ENCODE data around the gene CHRDL2. TPM values are rescaled to one million over a fixed set of nuclear protein-coding genes. Genes with fewer than 3 reads are reported as not detected.

The CHRDL2 gene
- total and polyA plus RNA-seq, 3 experiments from 2014 or later: not detected

- H3K4me1 Mint-ChIP-seq: peaks cover 13 to 45% (median 23%) of the 10 kb centered on the region in 3 donors
These were observed 13.1 kb upstream of the CHRDL2 start for GRCh38 chr11:74744277-74744676.

GRCh38 chr11:74743640-74744039, 12.4 kb upstream of the CHRDL2 start:
- peaks cover 0 to 1% (median 0%) of the 10 kb centered on the region in 3 donors for H3K36me3 Mint-ChIP-seq
- Histone ChIP-seq H3K4me1 (ENCODE audit: insufficient read depth, low read length) (peaks cover 11% of the 10 kb centered on the region), H3K4me3 (ENCODE audit: low read length) (no peak overlapping the region), H3K36me3 (ENCODE audit: insufficient read depth, low read length) (no peaks in the 10 kb centered on the region), H3K27ac (ENCODE audit: low read depth, low read length) (no peak overlapping the region), H3K27me3 (ENCODE audit: insufficient read depth, low read length, poor library complexity, severe bottlenecking) (no peaks in the 10 kb centered on the region), H3K9me3 (ENCODE audit: low read length) (no peaks in the 10 kb centered on the region)
- peaks cover 13 to 45% (median 25%) of the 10 kb centered on the region in 3 donors for H3K4me1 Mint-ChIP-seq
- DNase-seq: no peak
- H3K27me3 Mint-ChIP-seq: peaks cover 4 to 10% of the 10 kb centered on the region in 2 donors
- CTCF ChIA-PET: interaction anchor here (1.1 to 1.7 kb wide), 5 partner anchors 9 to 41 kb away, joined by 3 to 6 read pairs (median 4); no protein-coding TSS in a partner anchor
- POLR2A ChIA-PET: no interaction called here
- peak overlapping the region in 1 of 7 donors; percentile 8 for H3K4me3 Mint-ChIP-seq
- no peaks in the 10 kb centered on the region for H3K9me3 Mint-ChIP-seq
- H3K27ac Mint-ChIP-seq: peak overlapping the region in 1 of 8 donors; percentile 18

More at GRCh38 chr11:74744277-74744676, 13.1 kb upstream of the CHRDL2 start:
- Histone ChIP-seq H3K27ac (ENCODE audit: low read depth, low read length) (no peak overlapping the region), H3K9me3 (ENCODE audit: low read length) (no peaks in the 10 kb centered on the region), H3K4me3 (ENCODE audit: low read length) (no peak overlapping the region), H3K27me3 (ENCODE audit: insufficient read depth, low read length, poor library complexity, severe bottlenecking) (no peaks in the 10 kb centered on the region), H3K4me1 (ENCODE audit: insufficient read depth, low read length) (peaks cover 11% of the 10 kb centered on the region), H3K36me3 (ENCODE audit: insufficient read depth, low read length) (no peaks in the 10 kb centered on the region)
- Mint-ChIP-seq H3K27ac (peak overlapping the region in 1 of 8 donors; percentile 21), H3K9me3 (no peaks in the 10 kb centered on the region), H3K27me3 (peaks cover 3 to 4% of the 10 kb centered on the region in 2 donors), H3K4me3 (no peak overlapping the region), H3K36me3 (peaks cover 0 to 3% (median 0%) of the 10 kb centered on the region in 3 donors)
- ChIA-PET POLR2A (no interaction called here), CTCF (interaction anchor here (0.8 to 1.7 kb wide), 6 partner anchors 10 to 42 kb away, joined by 3 to 6 read pairs (median 4); no protein-coding TSS in a partner anchor)
- no peak for DNase-seq

- Mint-ChIP-seq H3K9me3 (no peaks in the 10 kb centered on the region), H3K27ac (no peak overlapping the region), H3K36me3 (no peaks in the 10 kb centered on the region), H3K4me1 (peaks cover 3 to 29% (median 10%) of the 10 kb centered on the region in 3 donors), H3K27me3 (peaks cover 4 to 20% of the 10 kb centered on the region in 2 donors), H3K4me3 (no peak overlapping the region)
- H3K9me3 ChIP-seq (ENCODE audit: low read length): no peaks in the 10 kb centered on the region
- no peaks in the 10 kb centered on the region for H3K4me1 ChIP-seq (ENCODE audit: insufficient read depth, low read length)
- ChIA-PET POLR2A (no interaction called here), CTCF (no interaction called here)
- H3K36me3 ChIP-seq (ENCODE audit: insufficient read depth, low read length): no peaks in the 10 kb centered on the region
- DNase-seq: no peak
- H3K27ac ChIP-seq (ENCODE audit: low read depth, low read length): no peak overlapping the region
- H3K4me3 ChIP-seq (ENCODE audit: low read length): no peak overlapping the region
- H3K27me3 ChIP-seq (ENCODE audit: insufficient read depth, low read length, poor library complexity, severe bottlenecking): no peaks in the 10 kb centered on the region
These were observed 10.8 kb upstream of the CHRDL2 start for GRCh38 chr11:74742070-74742469.

GRCh38 chr11:74739546-74740270, 8.5 kb upstream of the CHRDL2 start:
- peak; percentile 20 to 64 (median 34) for DNase-seq
- no peak overlapping the region for H3K4me3 ChIP-seq (ENCODE audit: low read length)
- H3K36me3 ChIP-seq (ENCODE audit: insufficient read depth, low read length): no peaks in the 10 kb centered on the region
- Mint-ChIP-seq H3K27me3 (peaks cover 15 to 37% of the 10 kb centered on the region in 2 donors), H3K36me3 (no peaks in the 10 kb centered on the region), H3K27ac (no peak overlapping the region), H3K4me1 (peaks cover 3 to 22% (median 10%) of the 10 kb centered on the region in 3 donors), H3K4me3 (no peak overlapping the region), H3K9me3 (no peaks in the 10 kb centered on the region)
- no peaks in the 10 kb centered on the region for H3K27me3 ChIP-seq (ENCODE audit: insufficient read depth, low read length, poor library complexity, severe bottlenecking)
- CTCF ChIA-PET: interaction anchor here (0.6 to 3.1 kb wide), 10 partner anchors 9 to 80 kb away, joined by 3 to 22 read pairs (median 5); partner anchors contain the start of gene RNF169
- POLR2A ChIA-PET: interaction anchor here (0.6 to 1.3 kb wide), 2 partner anchors 9 to 14 kb away, joined by 3 to 6 read pairs; partner anchors contain the start of gene RNF169
- H3K27ac ChIP-seq (ENCODE audit: low read depth, low read length): no peak overlapping the region
- no peaks in the 10 kb centered on the region for H3K9me3 ChIP-seq (ENCODE audit: low read length)
- no peaks in the 10 kb centered on the region for H3K4me1 ChIP-seq (ENCODE audit: insufficient read depth, low read length)

- ChIA-PET CTCF (interaction anchor here (0.9 kb wide), 1 partner anchor 9 kb away, joined by 4 read pairs; no protein-coding TSS in a partner anchor), POLR2A (no interaction called here)
- H3K36me3 ChIP-seq (ENCODE audit: insufficient read depth, low read length): no peaks in the 10 kb centered on the region
- no peaks in the 10 kb centered on the region for H3K4me1 ChIP-seq (ENCODE audit: insufficient read depth, low read length)
- H3K4me1 Mint-ChIP-seq: peaks cover 9 to 18% (median 15%) of the 10 kb centered on the region in 3 donors
- no peak for DNase-seq
- no peak overlapping the region for H3K4me3 Mint-ChIP-seq
- peaks cover 32 to 65% of the 10 kb centered on the region in 2 donors for H3K27me3 Mint-ChIP-seq
- no peak overlapping the region for H3K27ac ChIP-seq (ENCODE audit: low read depth, low read length)
- no peaks in the 10 kb centered on the region for H3K36me3 Mint-ChIP-seq
- H3K9me3 Mint-ChIP-seq: no peaks in the 10 kb centered on the region
- no peaks in the 10 kb centered on the region for H3K9me3 ChIP-seq (ENCODE audit: low read length)
- H3K27ac Mint-ChIP-seq: no peak overlapping the region
- no peak overlapping the region for H3K4me3 ChIP-seq (ENCODE audit: low read length)
- peaks cover 13% of the 10 kb centered on the region for H3K27me3 ChIP-seq (ENCODE audit: insufficient read depth, low read length, poor library complexity, severe bottlenecking)
These were observed 4.8 kb upstream of the CHRDL2 start for GRCh38 chr11:74736031-74736430.

- H3K36me3 ChIP-seq (ENCODE audit: insufficient read depth, low read length): no peaks in the 10 kb centered on the region
- Mint-ChIP-seq H3K27ac (no peak overlapping the region), H3K9me3 (no peaks in the 10 kb centered on the region), H3K4me1 (peaks cover 9 to 23% (median 15%) of the 10 kb centered on the region in 3 donors), H3K4me3 (no peak overlapping the region), H3K36me3 (no peaks in the 10 kb centered on the region), H3K27me3 (peaks cover 35 to 71% of the 10 kb centered on the region in 2 donors)
- H3K4me1 ChIP-seq (ENCODE audit: insufficient read depth, low read length): no peaks in the 10 kb centered on the region
- POLR2A ChIA-PET: no interaction called here
- CTCF ChIA-PET: interaction anchor here (0.9 kb wide), 1 partner anchor 9 kb away, joined by 4 read pairs; no protein-coding TSS in a partner anchor
- no peaks in the 10 kb centered on the region for H3K9me3 ChIP-seq (ENCODE audit: low read length)
- peak in 1 of 5 donors; percentile 9 for DNase-seq
- peaks cover 14% of the 10 kb centered on the region for H3K27me3 ChIP-seq (ENCODE audit: insufficient read depth, low read length, poor library complexity, severe bottlenecking)
- no peak overlapping the region for H3K4me3 ChIP-seq (ENCODE audit: low read length)
- no peak overlapping the region for H3K27ac ChIP-seq (ENCODE audit: low read depth, low read length)
These were observed 4.2 kb upstream of the CHRDL2 start for GRCh38 chr11:74735365-74735928.

GRCh38 chr11:74734559-74734925, 3.3 kb upstream of the CHRDL2 start:
- Mint-ChIP-seq H3K27ac (no peak overlapping the region), H3K36me3 (no peaks in the 10 kb centered on the region), H3K4me1 (peaks cover 6 to 20% (median 9%) of the 10 kb centered on the region in 3 donors), H3K9me3 (no peaks in the 10 kb centered on the region), H3K27me3 (peaks cover 34 to 77% of the 10 kb centered on the region in 2 donors), H3K4me3 (no peak overlapping the region)
- Histone ChIP-seq H3K4me1 (ENCODE audit: insufficient read depth, low read length) (no peaks in the 10 kb centered on the region), H3K36me3 (ENCODE audit: insufficient read depth, low read length) (no peaks in the 10 kb centered on the region), H3K27ac (ENCODE audit: low read depth, low read length) (no peak overlapping the region), H3K4me3 (ENCODE audit: low read length) (no peak overlapping the region), H3K9me3 (ENCODE audit: low read length) (no peaks in the 10 kb centered on the region), H3K27me3 (ENCODE audit: insufficient read depth, low read length, poor library complexity, severe bottlenecking) (peaks cover 20% of the 10 kb centered on the region)
- CTCF ChIA-PET: interaction anchor here (0.7 kb wide), 1 partner anchor 9 kb away, joined by 3 read pairs; no protein-coding TSS in a partner anchor
- DNase-seq: no peak
- POLR2A ChIA-PET: no interaction called here

All from CD8-positive, alpha-beta memory T cell (primary cell).